GM21576 (cell line): ENCODE data around the gene RANBP10.

Experiments used
- ATAC-seq: cut with Tn5 transposase; IDR thresholded peaks from one replicate; pipeline ENCODE4 v1.9.1; 2021; ENCODE audit warnings: mild to moderate bottlenecking, moderate library complexity; ENCODE audit not compliant: unreplicated experiment

Gene RANBP10

GRCh38 chr16:67749436-67750078, 56.8 kb downstream of the RANBP10 start:
- ATAC-seq, result no peak

GRCh38 chr16:67748834-67749233, 57.5 kb downstream of the RANBP10 start:
- no peak for ATAC-seq

GRCh38 chr16:67746846-67747245, 59.5 kb downstream of the RANBP10 start:
- ATAC-seq, result no peak

- no peak for ATAC-seq
These were observed 65.2 kb downstream of the RANBP10 start for GRCh38 chr16:67741118-67741517.

- ATAC-seq, result no peak
These were observed 66.0 kb downstream of the RANBP10 start for GRCh38 chr16:67740391-67740790.

GRCh38 chr16:67736858-67737257, 69.5 kb downstream of the RANBP10 start:
- ATAC-seq, result no peak

- ATAC-seq, result no peak
These were observed 71.6 kb downstream of the RANBP10 start for GRCh38 chr16:67734731-67735201.

GRCh38 chr16:67733734-67734470, 72.5 kb downstream of the RANBP10 start:
- no peak for ATAC-seq

GRCh38 chr16:67731753-67732095, 74.6 kb downstream of the RANBP10 start:
- no peak for ATAC-seq

GRCh38 chr16:67731071-67731752, 75.1 kb downstream of the RANBP10 start:
- no peak for ATAC-seq

GRCh38 chr16:67730326-67730725, 76.0 kb downstream of the RANBP10 start:
- no peak for ATAC-seq

GRCh38 chr16:67729636-67730248, 76.6 kb downstream of the RANBP10 start:
- ATAC-seq, result no peak

- no peak for ATAC-seq
These were observed 78.6 kb downstream of the RANBP10 start for GRCh38 chr16:67727521-67728485.

GRCh38 chr16:67726106-67727034, 80.0 kb downstream of the RANBP10 start:
- no peak for ATAC-seq

- ATAC-seq, result no peak
These were observed 82.5 kb downstream of the RANBP10 start for GRCh38 chr16:67723911-67724305.

GRCh38 chr16:67723151-67723910, 83.0 kb downstream of the RANBP10 start:
- no peak for ATAC-seq

- no peak for ATAC-seq
These were observed 86.1 kb downstream of the RANBP10 start for GRCh38 chr16:67720236-67720635.

- no peak for ATAC-seq
These were observed 86.6 kb downstream of the RANBP10 start for GRCh38 chr16:67719778-67720144.
